Activated B cell treated with CpG ODN at 0.5 μM for 24 hours (primary cell): ENCODE results near the gene CHAT. TPM values are rescaled to one million over a fixed set of nuclear protein-coding genes. Genes with fewer than 3 reads are reported as not detected.

Experiments used
- ATAC-seq: fragments of 200-7000 bp; cut with Tn5 transposase; one replicate; pipeline ENCODE4 v1.10.0; 2021; ENCODE audit warnings: low read depth, mild to moderate bottlenecking, moderate library complexity
- CTCF ChIA-PET: fragments of 350-600 bp; sonication (Branson Sonifier 250); formaldehyde crosslinking; loops from one replicate; lab custom pipeline; 2021; ENCODE audit warnings: antibody characterized with exemption; lab: Charles Lee
- POLR2A ChIA-PET: fragments of 350-600 bp; sonication (Branson Sonifier 250); formaldehyde crosslinking; loops from one replicate; lab custom pipeline; 2021; ENCODE audit warnings: antibody characterized with exemption; lab: Charles Lee
- DNase-seq: peaks from one replicate; pipeline ENCODE4 v3.0.0; 2022
- H3K27ac Mint-ChIP-seq: one replicate; pipeline ENCODE4 v1.8.0; 2020; ENCODE audit warnings: mixed read lengths
- H3K27me3 Mint-ChIP-seq: one replicate; pipeline ENCODE4 v1.8.0; 2021; ENCODE audit warnings: mixed read lengths
- H3K36me3 Mint-ChIP-seq: one replicate; pipeline ENCODE4 v1.8.0; 2021; ENCODE audit warnings: low read depth, mixed read lengths
- H3K4me1 Mint-ChIP-seq: one replicate; pipeline ENCODE4 v1.8.0; 2021; ENCODE audit warnings: mixed read lengths
- H3K4me3 Mint-ChIP-seq: one replicate; pipeline ENCODE4 v1.8.0; 2020; ENCODE audit warnings: mild to moderate bottlenecking, mixed read lengths
- H3K9me3 Mint-ChIP-seq: one replicate; pipeline ENCODE4 v1.8.0; 2020; ENCODE audit warnings: mixed read lengths
- CTCF ChIP-seq: fragments of 200-600 bp; IDR thresholded peaks from one replicate; pipeline ENCODE4 v1.8.0; 2022; ENCODE audit warnings: antibody characterized with exemption, mild to moderate bottlenecking
- intact Hi-C: fragments of 100-400 bp; cut with micrococcal nuclease; formaldehyde crosslinking; loops from one replicate; pipeline ENCODE4 v1.15.1; 2024
- total RNA-seq: library from RNA; stranded (reverse); gene quantifications from 2 replicates; pipeline ENCODE4 v1.2.3, GENCODE V29; 2022

CHAT gene
- total RNA-seq, 1 donor from 2014 or later: not detected

DNA sequence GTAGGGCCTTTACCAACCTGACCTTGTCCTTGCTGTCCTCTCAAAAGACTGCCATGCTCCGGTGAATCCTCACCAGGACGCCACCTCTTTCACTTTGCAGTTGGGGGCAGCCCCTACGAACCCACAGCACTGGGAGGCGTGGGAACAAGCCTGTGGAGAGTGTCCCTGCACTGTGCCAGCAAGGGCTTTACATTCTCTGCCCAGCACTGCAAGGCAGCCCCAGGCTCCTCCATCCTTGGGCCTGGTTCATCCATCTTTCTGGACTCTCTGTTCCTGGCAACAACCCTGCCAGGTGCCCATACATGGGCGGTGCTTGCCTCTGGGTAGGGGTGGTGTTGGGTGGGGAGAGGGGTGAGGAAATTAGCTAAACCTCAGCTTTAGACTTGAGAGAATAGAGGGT lies 1.4 kb downstream of the CHAT start:
- Mint-ChIP-seq H3K9me3 (no peaks in the 10 kb centered on the region), H3K4me1 (peaks cover 15% of the 10 kb centered on the region), H3K27ac (no peak overlapping the region), H3K4me3 (no peak overlapping the region), H3K36me3 (no peaks in the 10 kb centered on the region), H3K27me3 (peaks cover 85% of the 10 kb centered on the region)
- ATAC-seq (no peak), DNase-seq (no peak)
- intact Hi-C loops: no loop called here
- ChIA-PET CTCF (no interaction called here), POLR2A (no interaction called here)
- no peak for TF ChIP-seq CTCF

GRCh38 chr10:49615721-49616120 lies 1.9 kb downstream of the CHAT start:
- Mint-ChIP-seq H3K4me1 (peaks cover 15% of the 10 kb centered on the region), H3K36me3 (no peaks in the 10 kb centered on the region), H3K27ac (no peak overlapping the region), H3K27me3 (peaks cover 85% of the 10 kb centered on the region), H3K9me3 (no peaks in the 10 kb centered on the region), H3K4me3 (no peak overlapping the region)
- no peak for TF ChIP-seq CTCF
- no peak for DNase-seq
- ChIA-PET POLR2A (no interaction called here), CTCF (no interaction called here)
- intact Hi-C loops: no loop called here
- ATAC-seq: no peak

- intact Hi-C loops: no loop called here
- Mint-ChIP-seq H3K9me3 (no peaks in the 10 kb centered on the region), H3K4me3 (no peak overlapping the region), H3K27ac (no peak overlapping the region), H3K36me3 (no peaks in the 10 kb centered on the region), H3K27me3 (peaks cover 78% of the 10 kb centered on the region), H3K4me1 (peaks cover 15% of the 10 kb centered on the region)
- no peak for TF ChIP-seq CTCF
- no peak for DNase-seq
- ATAC-seq: no peak
- ChIA-PET CTCF (interaction anchor here (0.7 kb wide), 1 partner anchor 23 kb away, joined by 3 read pairs; no protein-coding TSS in a partner anchor), POLR2A (no interaction called here)
Observed at GRCh38 chr10:49616421-49617101, 2.7 kb downstream of the CHAT start.

DNA sequence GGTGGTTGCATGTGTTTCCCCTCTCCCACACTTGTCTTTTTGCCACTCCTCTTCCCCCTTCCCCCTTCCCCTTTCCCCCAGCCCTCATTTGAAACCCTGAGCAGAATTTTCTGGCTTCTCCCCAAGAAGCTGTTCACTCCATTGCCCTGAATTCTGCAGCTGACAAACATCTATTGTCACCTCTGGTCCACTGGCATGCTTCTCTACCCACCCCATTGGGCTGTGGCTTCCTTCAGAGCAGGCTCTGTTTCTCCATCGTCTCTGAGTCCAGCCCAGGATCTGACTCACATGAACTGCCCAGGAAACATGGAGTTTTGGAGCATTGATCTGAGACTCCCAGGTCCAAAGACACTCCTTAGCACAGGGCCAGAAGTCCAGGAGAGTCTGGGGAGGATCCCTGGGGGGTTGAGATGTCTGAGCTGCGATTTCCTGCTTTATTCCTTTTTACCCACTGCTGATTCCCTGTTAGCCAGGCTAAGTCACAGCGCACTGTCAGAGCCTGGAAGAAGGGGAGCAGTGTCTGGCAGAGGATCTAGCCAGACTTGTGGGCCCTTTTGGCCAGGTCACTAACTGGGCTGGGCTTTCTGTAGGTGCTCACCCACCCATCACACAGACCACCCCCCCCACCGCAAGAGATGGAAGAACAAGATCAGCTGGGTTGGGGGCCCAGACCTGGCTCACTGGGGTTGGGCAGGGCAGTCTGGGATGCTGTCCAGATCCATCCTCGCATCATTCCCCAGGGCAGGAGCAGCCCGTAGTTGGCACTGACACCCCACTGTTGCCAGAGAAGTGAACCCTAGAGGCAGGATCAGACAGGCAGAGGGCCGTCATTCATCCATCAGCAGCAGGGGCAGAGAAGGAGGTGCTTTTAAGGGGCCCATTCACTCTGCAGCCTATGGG lies 3.5 kb downstream of the CHAT start:
- no peak for ATAC-seq
- no peaks in the 10 kb centered on the region for H3K36me3 Mint-ChIP-seq

More for the DNA sequence above, 3.5 kb downstream of the CHAT start:
- ChIA-PET POLR2A (no interaction called here), CTCF (interaction anchor here (0.7 kb wide), 1 partner anchor 24 kb away, joined by 3 read pairs; no protein-coding TSS in a partner anchor)
- H3K4me3 Mint-ChIP-seq: no peak overlapping the region
- intact Hi-C loops: no loop called here
- DNase-seq: no peak
- no peaks in the 10 kb centered on the region for H3K9me3 Mint-ChIP-seq
- H3K27ac Mint-ChIP-seq: no peak overlapping the region
- H3K27me3 Mint-ChIP-seq: peaks cover 70% of the 10 kb centered on the region
- peaks cover 14% of the 10 kb centered on the region for H3K4me1 Mint-ChIP-seq
- TF ChIP-seq CTCF: no peak
